Neural crest cell (in vitro differentiated cells): Measurements from ENCODE around the gene TFPI. TPM values are rescaled to one million over a fixed set of nuclear protein-coding genes. Genes with fewer than 3 reads are reported as not detected.

Source experiments
- DNase-seq: peaks from one replicate; pipeline ENCODE4 v3.0.0; 2021; ENCODE audit warnings: low read depth, mixed read lengths, low spot score
- H3K27ac Mint-ChIP-seq: one replicate; pipeline ENCODE4 v1.8.0; 2021; ENCODE audit warnings: mild to moderate bottlenecking, mixed read lengths; ENCODE audit not compliant: unreplicated experiment
- H3K27me3 Mint-ChIP-seq: 2 replicates; pipeline ENCODE4 v1.8.0; 2021; ENCODE audit warnings: low read depth, mild to moderate bottlenecking, mixed read lengths
- H3K36me3 Mint-ChIP-seq: 2 replicates; pipeline ENCODE4 v1.8.0; 2021; ENCODE audit warnings: low read depth, mild to moderate bottlenecking, mixed read lengths
- H3K4me1 Mint-ChIP-seq: 2 replicates; pipeline ENCODE4 v1.8.0; 2021; ENCODE audit warnings: mixed read lengths
- H3K4me3 Mint-ChIP-seq: one replicate; pipeline ENCODE4 v1.8.0; 2021; ENCODE audit warnings: mild to moderate bottlenecking, mixed read lengths
- H3K9me3 Mint-ChIP-seq: 2 replicates; pipeline ENCODE4 v1.8.0; 2021; ENCODE audit warnings: mixed read lengths
- total RNA-seq: library from RNA; stranded (reverse); gene quantifications from 2 replicates; pipeline ENCODE4 v1.2.1, GENCODE V29; 2021
- TF ChIP-seq, protein P1 (sequence below): fragments of 200-600 bp; sonication (generic); conservative IDR thresholded peaks from 2 replicates; pipeline ENCODE4 v1.5.0; 2021; ENCODE audit warnings: antibody characterized with exemption, mild to moderate bottlenecking

Gene TFPI
- total RNA-seq, 1 donor from 2014 or later, result 7.0 TPM

GRCh38 chr2:187500585-187501359 lies 53.5 kb downstream of the TFPI start:
- no peak overlapping the region for H3K27ac Mint-ChIP-seq
- TF ChIP-seq, protein P1, sequence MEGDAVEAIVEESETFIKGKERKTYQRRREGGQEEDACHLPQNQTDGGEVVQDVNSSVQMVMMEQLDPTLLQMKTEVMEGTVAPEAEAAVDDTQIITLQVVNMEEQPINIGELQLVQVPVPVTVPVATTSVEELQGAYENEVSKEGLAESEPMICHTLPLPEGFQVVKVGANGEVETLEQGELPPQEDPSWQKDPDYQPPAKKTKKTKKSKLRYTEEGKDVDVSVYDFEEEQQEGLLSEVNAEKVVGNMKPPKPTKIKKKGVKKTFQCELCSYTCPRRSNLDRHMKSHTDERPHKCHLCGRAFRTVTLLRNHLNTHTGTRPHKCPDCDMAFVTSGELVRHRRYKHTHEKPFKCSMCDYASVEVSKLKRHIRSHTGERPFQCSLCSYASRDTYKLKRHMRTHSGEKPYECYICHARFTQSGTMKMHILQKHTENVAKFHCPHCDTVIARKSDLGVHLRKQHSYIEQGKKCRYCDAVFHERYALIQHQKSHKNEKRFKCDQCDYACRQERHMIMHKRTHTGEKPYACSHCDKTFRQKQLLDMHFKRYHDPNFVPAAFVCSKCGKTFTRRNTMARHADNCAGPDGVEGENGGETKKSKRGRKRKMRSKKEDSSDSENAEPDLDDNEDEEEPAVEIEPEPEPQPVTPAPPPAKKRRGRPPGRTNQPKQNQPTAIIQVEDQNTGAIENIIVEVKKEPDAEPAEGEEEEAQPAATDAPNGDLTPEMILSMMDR, result peak; percentile 39
- H3K9me3 Mint-ChIP-seq, result no peaks in the 10 kb centered on the region
- H3K4me3 Mint-ChIP-seq, result no peak overlapping the region
- no peaks in the 10 kb centered on the region for H3K27me3 Mint-ChIP-seq
- peaks cover 12% of the 10 kb centered on the region for H3K4me1 Mint-ChIP-seq
- DNase-seq, result no peak
- H3K36me3 Mint-ChIP-seq, result no peaks in the 10 kb centered on the region

- no peak overlapping the region for H3K4me3 Mint-ChIP-seq
- H3K27me3 Mint-ChIP-seq, result no peaks in the 10 kb centered on the region
- no peaks in the 10 kb centered on the region for H3K9me3 Mint-ChIP-seq
- H3K27ac Mint-ChIP-seq, result no peak overlapping the region
- TF ChIP-seq, protein P1, result peak; percentile 98
- H3K36me3 Mint-ChIP-seq, result peaks cover 4% of the 10 kb centered on the region
- peak; percentile 36 for DNase-seq
- peaks cover 16% of the 10 kb centered on the region for H3K4me1 Mint-ChIP-seq
Measured at GRCh38 chr2:187499941-187500532, 54.2 kb downstream of the TFPI start.

GRCh38 chr2:187497858-187498463 lies 56.3 kb downstream of the TFPI start:
- Mint-ChIP-seq H3K4me1 (peaks cover 3% of the 10 kb centered on the region), H3K36me3 (peaks cover 12% of the 10 kb centered on the region), H3K27ac (no peak overlapping the region), H3K27me3 (no peaks in the 10 kb centered on the region), H3K4me3 (no peak overlapping the region), H3K9me3 (peaks cover 4% of the 10 kb centered on the region)
- DNase-seq, result no peak
- TF ChIP-seq, protein P1, result peak; percentile 72

DNA sequence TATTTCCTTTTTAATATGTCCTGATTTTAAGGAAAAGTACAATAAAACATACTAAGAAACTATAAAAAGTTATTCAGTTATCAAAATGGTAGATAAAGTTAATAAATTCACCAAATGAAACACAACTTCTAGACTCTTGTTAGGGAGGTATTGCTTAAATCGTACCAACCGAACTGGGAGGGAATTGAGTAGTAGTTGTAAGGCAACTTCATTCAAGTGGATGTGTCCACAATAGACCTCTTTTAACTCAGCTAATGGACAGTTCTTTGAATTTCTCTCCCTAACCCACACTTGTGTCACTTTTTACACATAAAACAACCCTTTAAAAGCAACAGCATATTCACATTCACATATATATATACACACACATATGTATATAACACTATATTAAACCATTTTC lies 57.1 kb downstream of the TFPI start:
- TF ChIP-seq, protein P1, result no peak

DNA sequence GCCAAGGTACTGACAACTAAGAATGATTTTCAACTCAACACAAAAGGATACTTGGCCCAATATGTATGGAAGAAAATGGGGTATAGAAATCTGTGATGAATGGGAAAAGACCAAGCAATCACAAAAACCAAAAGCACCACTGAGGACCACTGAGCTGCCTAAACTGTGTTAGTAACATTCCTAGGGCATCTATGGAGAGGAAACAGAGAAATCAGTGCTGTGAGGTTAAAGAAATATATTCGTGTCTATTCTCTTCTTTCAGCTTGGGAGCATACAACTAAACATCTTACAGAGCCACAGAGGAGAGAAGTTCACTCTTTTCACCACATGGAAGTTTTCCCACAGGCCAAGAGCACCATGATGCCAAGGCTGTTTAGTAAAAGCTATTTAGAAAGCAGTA lies 58.9 kb downstream of the TFPI start:
- DNase-seq, result no peak
- Mint-ChIP-seq H3K27me3 (no peaks in the 10 kb centered on the region), H3K27ac (peak overlapping the region; percentile 31), H3K9me3 (peaks cover 4% of the 10 kb centered on the region), H3K4me3 (no peak overlapping the region), H3K36me3 (peaks cover 12% of the 10 kb centered on the region), H3K4me1 (peaks cover 3% of the 10 kb centered on the region)
- TF ChIP-seq, protein P1, result no peak

More for the DNA sequence above, 57.1 kb downstream of the TFPI start:
- Mint-ChIP-seq H3K4me3 (no peak overlapping the region), H3K27ac (no peak overlapping the region), H3K36me3 (peaks cover 12% of the 10 kb centered on the region), H3K27me3 (no peaks in the 10 kb centered on the region), H3K9me3 (peaks cover 4% of the 10 kb centered on the region), H3K4me1 (peaks cover 3% of the 10 kb centered on the region)
- no peak for DNase-seq
